ENCODE results near the gene LRRC36. TPM values are rescaled to one million over a fixed set of nuclear protein-coding genes. Genes with fewer than 3 reads are reported as not detected.

Gene LRRC36
- total and polyA plus RNA-seq, 2 donors (not counting 3 experiments of a cell fraction or from before 2014, with no cell fraction given), result 0.30 to 2.0 TPM

DNA sequence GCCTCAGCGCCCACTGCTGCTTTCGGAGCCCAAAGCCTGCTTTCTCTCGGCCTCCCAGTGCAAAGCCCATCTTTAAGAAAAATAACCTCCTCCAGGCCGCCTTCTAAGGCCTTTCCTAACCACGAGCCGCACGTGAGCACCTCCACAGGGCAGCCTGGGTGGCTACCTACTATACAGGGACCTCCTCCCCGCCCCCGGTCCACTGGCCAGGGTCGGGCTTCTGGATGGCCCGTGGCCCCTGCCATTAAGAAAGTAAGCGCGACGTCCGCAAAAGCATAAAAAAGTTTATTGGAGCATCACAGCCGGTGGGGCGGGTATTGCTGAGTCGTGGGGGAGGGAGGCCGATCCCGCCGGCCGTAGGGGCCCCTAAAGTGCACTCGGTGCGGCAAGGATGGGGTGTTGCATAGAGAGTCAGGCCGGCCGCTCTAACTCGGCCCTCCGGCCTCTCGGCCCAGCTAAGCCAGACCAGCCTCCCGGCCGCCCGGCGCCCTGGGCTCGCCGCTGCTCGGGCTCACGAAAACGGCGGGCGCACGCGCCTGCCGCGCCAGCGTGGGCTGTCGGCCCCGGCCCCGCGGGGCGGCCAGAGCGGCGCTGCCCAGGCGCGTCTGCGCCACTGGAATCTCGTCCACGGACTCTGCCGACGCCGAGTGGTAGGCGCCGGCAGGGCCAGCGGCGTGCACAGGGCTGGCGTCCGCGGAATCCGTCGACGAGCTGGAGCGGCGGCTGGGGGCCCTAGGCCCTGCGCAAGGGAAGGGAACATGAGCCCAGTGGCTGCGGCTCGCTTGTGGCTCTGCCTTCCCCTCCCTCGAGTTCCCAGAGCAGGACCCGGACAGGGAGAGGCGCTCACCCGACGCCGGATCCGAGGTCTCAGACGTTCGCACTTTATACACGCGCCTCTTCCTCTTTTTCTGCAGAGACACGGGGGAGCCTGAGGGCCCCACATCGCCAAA is 67.8 kb downstream of the LRRC36 start:
- peaks cover 9 to 11% of the 10 kb centered on the region in 2 experiments for H3K27me3 ChIP-seq (ENCODE audit: control insufficient read depth in 2 of 2, insufficient read depth in 2 of 2, low read length in 2 of 2)
- intact Hi-C loops (cut with micrococcal nuclease) (loop anchor here (10.0 kb wide), 2 partner anchors 200 to 440 kb away; partner anchors contain the start of genes E2F4, ELMO3 and EXOC3L1), dilution Hi-C loops (cut with MboI; ENCODE audit: extremely low pct_ligation_motif_present, low sequenced_read_pairs) (no loop called here)
- H3K27ac ChIP-seq (ENCODE audit: insufficient read depth, low read depth, low read length), result no peak overlapping the region
- H4K20me1 ChIP-seq (replicated peaks; ENCODE audit: control insufficient read depth, extremely low read depth, insufficient read depth, low read length), result no peaks in the 10 kb centered on the region
- no peak overlapping the region for H3K4me3 ChIP-seq (replicated peaks in 1 of 3; ENCODE audit: insufficient read depth in 1 of 3, low read depth in 1 of 3, low read length in 3 of 3)
- BruUV-seq (replicated peaks), result no TSS peak
- peak overlapping the region; percentile 23 for H3K4me2 ChIP-seq (ENCODE audit: insufficient read depth, low read length)
- CTCF ChIA-PET, result interaction anchor here (0.7 to 3.1 kb wide), 18 partner anchors 8 to 449 kb away, joined by 3 to 34 read pairs (median 6); partner anchors contain the start of genes KCTD19 and LRRC36
- peaks cover 13% of the 10 kb centered on the region for H3K4me1 ChIP-seq (ENCODE audit: control insufficient read depth, extremely low read depth, insufficient read depth, low read length)
- DNase-seq (ENCODE audit: low read depth, low spot score) (no peak), FAIRE-seq (peak; percentile 58)
- H2AFZ ChIP-seq (ENCODE audit: low read depth, low read length), result peak overlapping the region; percentile 16
- H3K79me2 ChIP-seq (ENCODE audit: control insufficient read depth, insufficient read depth, low read length), result no peaks in the 10 kb centered on the region
- POLR2A ChIA-PET, result no interaction called here
- H3K36me3 ChIP-seq (ENCODE audit: control insufficient read depth in 2 of 2, extremely low read depth in 1 of 2, insufficient read depth in 2 of 2, low read length in 2 of 2), result no peaks in the 10 kb centered on the region
- TF ChIP-seq FOS (IDR thresholded peaks at IDR 0.05; ENCODE audit: borderline replicate concordance, insufficient read depth, low read length) (no peak), EZH2 (IDR thresholded peaks at IDR 0.05; ENCODE audit: borderline replicate concordance, low read depth, low read length, severe bottlenecking) (peak; percentile 69), POLR2AphosphoS5 (IDR thresholded peaks at IDR 0.05; ENCODE audit: insufficient read depth, low read depth, low read length) (peak; percentile 17)
- no peaks in the 10 kb centered on the region for H3K9me3 ChIP-seq (replicated peaks; ENCODE audit: control insufficient read depth, insufficient read depth, low read length)
- H3K9me1 ChIP-seq (replicated peaks; ENCODE audit: control insufficient read depth, extremely low read depth, insufficient read depth, low read length), result no peaks in the 10 kb centered on the region
- no peak overlapping the region for H3K9ac ChIP-seq (replicated peaks; ENCODE audit: extremely low read depth, insufficient read depth, low read length)

GRCh38 chr16:67395105-67395457 is 68.5 kb downstream of the LRRC36 start:
- FAIRE-seq (no peak), DNase-seq (ENCODE audit: low read depth, low spot score) (no peak)
- dilution Hi-C loops (cut with MboI; ENCODE audit: extremely low pct_ligation_motif_present, low sequenced_read_pairs) (no loop called here), intact Hi-C loops (cut with micrococcal nuclease) (loop anchor here (10.0 kb wide), 2 partner anchors 200 to 440 kb away; partner anchors contain the start of genes E2F4, ELMO3 and EXOC3L1)
- BruUV-seq (replicated peaks), result no TSS peak
- Histone ChIP-seq H2AFZ (ENCODE audit: low read depth, low read length) (no peak overlapping the region), H3K4me2 (ENCODE audit: insufficient read depth, low read length) (no peak overlapping the region), H3K36me3 (ENCODE audit: control insufficient read depth in 2 of 2, extremely low read depth in 1 of 2, insufficient read depth in 2 of 2, low read length in 2 of 2) (no peaks in the 10 kb centered on the region), H3K9ac (replicated peaks; ENCODE audit: extremely low read depth, insufficient read depth, low read length) (no peak overlapping the region), H4K20me1 (replicated peaks; ENCODE audit: control insufficient read depth, extremely low read depth, insufficient read depth, low read length) (no peaks in the 10 kb centered on the region), H3K9me1 (replicated peaks; ENCODE audit: control insufficient read depth, extremely low read depth, insufficient read depth, low read length) (no peaks in the 10 kb centered on the region), H3K4me1 (ENCODE audit: control insufficient read depth, extremely low read depth, insufficient read depth, low read length) (peaks cover 13% of the 10 kb centered on the region), H3K27ac (ENCODE audit: insufficient read depth, low read depth, low read length) (no peak overlapping the region), H3K79me2 (ENCODE audit: control insufficient read depth, insufficient read depth, low read length) (no peaks in the 10 kb centered on the region), H3K27me3 (ENCODE audit: control insufficient read depth in 2 of 2, insufficient read depth in 2 of 2, low read length in 2 of 2) (peaks cover 9 to 11% of the 10 kb centered on the region in 2 experiments), H3K4me3 (replicated peaks in 1 of 3; ENCODE audit: insufficient read depth in 1 of 3, low read depth in 1 of 3, low read length in 3 of 3) (no peak overlapping the region), H3K9me3 (replicated peaks; ENCODE audit: control insufficient read depth, insufficient read depth, low read length) (no peaks in the 10 kb centered on the region)
- ChIA-PET CTCF (interaction anchor here (1.0 to 3.1 kb wide), 6 partner anchors 9 to 134 kb away, joined by 3 to 34 read pairs (median 15); partner anchors contain the start of genes KCTD19 and LRRC36), POLR2A (no interaction called here)
- TF ChIP-seq POLR2AphosphoS5 (IDR thresholded peaks at IDR 0.05; ENCODE audit: insufficient read depth, low read depth, low read length) (no peak), FOS (IDR thresholded peaks at IDR 0.05; ENCODE audit: borderline replicate concordance, insufficient read depth, low read length) (no peak), GATA2 (IDR thresholded peaks at IDR 0.05; ENCODE audit: insufficient read depth, insufficient read length, low read depth, low read length) (no peak), MYC (IDR thresholded peaks at IDR 0.05; ENCODE audit: low read depth, low read length) (no peak), JUN (IDR thresholded peaks at IDR 0.05; ENCODE audit: borderline replicate concordance, insufficient read depth, insufficient read length, low read depth) (no peak), MAX (IDR thresholded peaks at IDR 0.05; ENCODE audit: insufficient read depth, insufficient read length) (no peak), POLR2A (IDR thresholded peaks at IDR 0.05; ENCODE audit: low read depth, low read length) (no peak), EZH2 (IDR thresholded peaks at IDR 0.05; ENCODE audit: borderline replicate concordance, low read depth, low read length, severe bottlenecking) (no peak)
- TF ChIP-seq, protein P1, sequence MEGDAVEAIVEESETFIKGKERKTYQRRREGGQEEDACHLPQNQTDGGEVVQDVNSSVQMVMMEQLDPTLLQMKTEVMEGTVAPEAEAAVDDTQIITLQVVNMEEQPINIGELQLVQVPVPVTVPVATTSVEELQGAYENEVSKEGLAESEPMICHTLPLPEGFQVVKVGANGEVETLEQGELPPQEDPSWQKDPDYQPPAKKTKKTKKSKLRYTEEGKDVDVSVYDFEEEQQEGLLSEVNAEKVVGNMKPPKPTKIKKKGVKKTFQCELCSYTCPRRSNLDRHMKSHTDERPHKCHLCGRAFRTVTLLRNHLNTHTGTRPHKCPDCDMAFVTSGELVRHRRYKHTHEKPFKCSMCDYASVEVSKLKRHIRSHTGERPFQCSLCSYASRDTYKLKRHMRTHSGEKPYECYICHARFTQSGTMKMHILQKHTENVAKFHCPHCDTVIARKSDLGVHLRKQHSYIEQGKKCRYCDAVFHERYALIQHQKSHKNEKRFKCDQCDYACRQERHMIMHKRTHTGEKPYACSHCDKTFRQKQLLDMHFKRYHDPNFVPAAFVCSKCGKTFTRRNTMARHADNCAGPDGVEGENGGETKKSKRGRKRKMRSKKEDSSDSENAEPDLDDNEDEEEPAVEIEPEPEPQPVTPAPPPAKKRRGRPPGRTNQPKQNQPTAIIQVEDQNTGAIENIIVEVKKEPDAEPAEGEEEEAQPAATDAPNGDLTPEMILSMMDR (IDR thresholded peaks at IDR 0.05; ENCODE audit: extremely low read depth in 1 of 2, insufficient read depth in 1 of 2, low read depth in 1 of 2, low read length in 2 of 2), result no peak
